Nephron (organoid): ENCODE data around the gene WNT4.

Experiments
- H3K27ac Mint-ChIP-seq, 3 experiments: 2 replicates each; pipeline ENCODE4 v1.8.0; 2020; ENCODE audit warnings: mixed read lengths in 3 of 3, mild to moderate bottlenecking in 2 of 3, moderate library complexity in 1 of 3
- H3K27me3 Mint-ChIP-seq: 2 replicates; pipeline ENCODE4 v1.8.0; 2021; ENCODE audit warnings: low read depth, mild to moderate bottlenecking, moderate library complexity, mixed read lengths
- H3K36me3 Mint-ChIP-seq: 2 replicates; pipeline ENCODE4 v1.8.0; 2020; ENCODE audit warnings: low read depth, mixed read lengths
- H3K4me1 Mint-ChIP-seq: 2 replicates; pipeline ENCODE4 v1.8.0; 2020; ENCODE audit warnings: mixed read lengths
- H3K4me3 Mint-ChIP-seq, 3 experiments: 2 replicates each; pipeline ENCODE4 v1.8.0; 2020; ENCODE audit warnings: mild to moderate bottlenecking in 3 of 3, mixed read lengths in 3 of 3, moderate library complexity in 2 of 3
- H3K9me3 Mint-ChIP-seq: 2 replicates; pipeline ENCODE4 v1.8.0; 2020; ENCODE audit warnings: mixed read lengths
- TF ChIP-seq, protein P1 (sequence below), 3 experiments: fragments of 200-600 bp; sonication (generic); IDR thresholded peaks; one replicate each; pipeline ENCODE4 v1.5.0; 2021; ENCODE audit warnings: antibody characterized with exemption in 3 of 3; ENCODE audit not compliant: unreplicated experiment in 3 of 3

WNT4 gene

DNA sequence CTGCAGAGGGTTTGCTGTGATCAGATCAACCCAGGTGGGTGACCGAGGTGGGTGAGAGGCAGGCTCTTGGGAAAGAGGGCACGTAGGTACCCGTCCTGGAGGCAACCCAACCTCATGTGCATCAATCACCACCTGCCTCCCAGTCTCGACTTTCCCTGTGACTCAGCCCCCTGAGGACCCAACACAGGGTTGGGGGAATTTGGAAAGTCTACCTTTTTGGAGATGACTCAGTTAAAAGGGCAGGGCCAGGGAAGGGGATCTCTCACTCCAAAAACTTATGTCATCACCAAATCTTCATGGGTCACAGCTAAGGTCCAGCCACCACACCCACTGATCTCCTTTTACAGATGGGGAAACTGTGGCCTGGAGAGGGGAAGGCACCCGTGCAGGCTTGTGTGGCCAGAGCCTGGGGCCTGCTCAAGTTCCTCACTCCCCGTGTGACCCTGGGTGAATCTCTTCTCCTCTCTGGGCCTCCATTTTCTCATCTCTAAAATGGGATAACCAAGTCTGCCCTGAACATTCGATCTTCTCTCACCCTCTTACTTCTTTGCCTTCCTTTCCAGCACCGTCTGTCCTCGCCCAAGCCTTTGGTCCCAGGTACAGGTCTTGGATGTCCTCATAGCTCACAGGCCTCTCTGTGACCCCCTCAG is 34.6 kb upstream of the WNT4 start:
- Mint-ChIP-seq H3K9me3 (peaks cover 4% of the 10 kb centered on the region), H3K36me3 (no peaks in the 10 kb centered on the region), H3K4me3 (no peak overlapping the region), H3K4me1 (peaks cover 4% of the 10 kb centered on the region), H3K27ac (no peak overlapping the region), H3K27me3 (peaks cover 15% of the 10 kb centered on the region)
- TF ChIP-seq, protein P1, sequence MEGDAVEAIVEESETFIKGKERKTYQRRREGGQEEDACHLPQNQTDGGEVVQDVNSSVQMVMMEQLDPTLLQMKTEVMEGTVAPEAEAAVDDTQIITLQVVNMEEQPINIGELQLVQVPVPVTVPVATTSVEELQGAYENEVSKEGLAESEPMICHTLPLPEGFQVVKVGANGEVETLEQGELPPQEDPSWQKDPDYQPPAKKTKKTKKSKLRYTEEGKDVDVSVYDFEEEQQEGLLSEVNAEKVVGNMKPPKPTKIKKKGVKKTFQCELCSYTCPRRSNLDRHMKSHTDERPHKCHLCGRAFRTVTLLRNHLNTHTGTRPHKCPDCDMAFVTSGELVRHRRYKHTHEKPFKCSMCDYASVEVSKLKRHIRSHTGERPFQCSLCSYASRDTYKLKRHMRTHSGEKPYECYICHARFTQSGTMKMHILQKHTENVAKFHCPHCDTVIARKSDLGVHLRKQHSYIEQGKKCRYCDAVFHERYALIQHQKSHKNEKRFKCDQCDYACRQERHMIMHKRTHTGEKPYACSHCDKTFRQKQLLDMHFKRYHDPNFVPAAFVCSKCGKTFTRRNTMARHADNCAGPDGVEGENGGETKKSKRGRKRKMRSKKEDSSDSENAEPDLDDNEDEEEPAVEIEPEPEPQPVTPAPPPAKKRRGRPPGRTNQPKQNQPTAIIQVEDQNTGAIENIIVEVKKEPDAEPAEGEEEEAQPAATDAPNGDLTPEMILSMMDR (IDR thresholded peaks at IDR 0.05; ENCODE audit: unreplicated experiment in 3 of 3), result no peak

DNA sequence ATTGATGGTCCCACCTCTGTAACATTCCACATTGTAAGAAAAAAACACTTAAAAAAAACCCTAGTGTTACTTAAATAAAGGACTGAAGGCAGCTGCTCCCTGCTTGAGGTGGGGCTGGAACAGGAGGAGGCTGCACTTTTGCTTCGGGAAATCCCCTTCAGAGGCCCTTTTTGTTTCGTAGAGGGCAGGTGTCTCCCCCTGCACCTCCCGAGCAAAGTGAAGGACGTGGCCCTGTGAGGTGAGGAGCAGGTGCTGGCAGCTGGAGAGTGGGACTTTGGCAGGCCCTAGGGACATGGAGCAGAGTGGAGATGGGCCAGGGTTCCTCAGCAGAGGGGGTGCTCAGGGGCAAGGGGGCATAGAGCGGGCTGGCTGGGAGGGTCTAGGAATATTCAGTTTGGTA is 33.4 kb upstream of the WNT4 start:
- TF ChIP-seq, protein P1 (IDR thresholded peaks at IDR 0.05; ENCODE audit: unreplicated experiment in 3 of 3), result no peak
- Mint-ChIP-seq H3K4me1 (no peaks in the 10 kb centered on the region), H3K27me3 (peaks cover 5% of the 10 kb centered on the region), H3K9me3 (peaks cover 4% of the 10 kb centered on the region), H3K36me3 (no peaks in the 10 kb centered on the region), H3K4me3 (no peak overlapping the region), H3K27ac (no peak overlapping the region)

DNA sequence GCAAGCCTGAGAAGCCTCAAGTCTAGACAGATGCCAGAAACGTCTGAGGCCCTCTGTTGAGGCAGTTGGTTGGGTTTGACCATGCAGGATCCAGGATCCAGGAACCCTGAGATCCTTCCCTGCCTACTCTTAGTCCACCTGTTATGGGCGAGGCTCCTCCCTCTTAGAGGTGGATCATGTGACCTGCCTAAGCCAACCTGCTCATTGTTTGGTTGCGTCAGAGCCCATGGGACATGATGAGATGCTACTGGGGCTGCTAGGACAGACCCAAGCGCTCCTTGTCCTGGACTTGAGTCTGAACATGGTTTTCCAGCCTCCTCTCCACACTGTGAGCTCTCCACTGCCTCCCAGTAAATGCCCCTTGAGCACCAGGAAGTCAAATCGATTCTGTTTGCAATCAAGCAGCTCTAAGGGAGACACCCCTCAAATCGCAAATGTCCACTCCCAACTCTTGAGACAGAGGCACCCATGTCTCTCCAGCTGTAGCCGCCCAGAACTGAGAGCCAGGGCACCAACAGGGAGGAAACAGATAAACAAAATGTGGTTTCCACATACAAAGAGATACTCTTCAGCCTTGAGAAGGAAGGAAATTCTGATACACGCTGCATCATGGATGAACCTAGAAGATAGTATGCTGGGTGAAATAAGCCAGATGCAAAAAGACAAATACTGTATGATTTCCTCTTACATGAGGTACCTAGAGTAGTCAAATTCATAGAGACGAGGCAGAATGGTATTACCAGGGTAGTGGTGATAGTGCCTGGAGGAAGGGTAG is 31.7 kb upstream of the WNT4 start:
- no peak overlapping the region for H3K4me3 Mint-ChIP-seq
- no peaks in the 10 kb centered on the region for H3K4me1 Mint-ChIP-seq

DNA sequence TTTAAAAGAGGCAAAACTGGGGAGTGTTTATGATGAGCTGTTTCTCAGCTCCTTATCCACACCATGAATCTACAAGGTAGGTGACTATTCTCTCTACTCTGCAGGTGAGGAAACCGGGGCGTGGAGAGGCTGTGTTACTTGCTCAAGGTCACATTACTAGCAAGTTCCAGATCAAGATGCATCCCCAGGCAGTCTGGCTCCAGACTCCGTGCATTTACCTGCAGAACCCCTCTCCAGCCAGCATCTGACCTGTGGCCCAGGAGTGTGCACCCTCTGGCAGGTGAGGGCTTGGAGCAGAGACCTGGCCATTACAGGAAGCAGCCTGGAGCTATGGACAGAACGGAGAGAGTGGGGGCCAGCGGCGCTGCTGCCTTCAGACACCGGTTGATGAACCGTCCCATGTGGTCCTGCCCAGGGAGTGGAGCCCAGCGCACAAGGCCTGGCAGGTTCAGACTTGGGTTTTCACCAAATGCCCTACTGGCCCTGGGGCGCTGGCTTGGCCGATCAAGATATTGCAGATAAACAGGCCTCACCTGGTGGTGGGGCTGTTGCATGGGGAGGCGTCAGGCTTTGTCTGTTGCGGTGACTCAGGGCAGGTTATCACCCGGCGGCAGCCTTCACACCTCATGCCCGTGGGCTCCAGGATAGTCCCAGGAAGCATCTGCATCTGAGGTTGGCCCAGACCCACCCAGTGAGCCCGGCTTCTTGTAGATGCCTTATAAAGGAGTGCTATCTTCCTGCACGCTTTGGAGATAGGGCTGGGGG is 29.2 kb upstream of the WNT4 start:
- Mint-ChIP-seq H3K9me3 (no peaks in the 10 kb centered on the region), H3K36me3 (no peaks in the 10 kb centered on the region), H3K4me3 (no peak overlapping the region), H3K27ac (no peak overlapping the region), H3K4me1 (no peaks in the 10 kb centered on the region), H3K27me3 (peaks cover 18% of the 10 kb centered on the region)
- TF ChIP-seq, protein P1 (IDR thresholded peaks at IDR 0.05; ENCODE audit: unreplicated experiment in 3 of 3), result no peak

More for the DNA sequence above, 31.7 kb upstream of the WNT4 start:
- Mint-ChIP-seq H3K27me3 (peaks cover 11% of the 10 kb centered on the region), H3K36me3 (no peaks in the 10 kb centered on the region), H3K27ac (no peak overlapping the region), H3K9me3 (peaks cover 2% of the 10 kb centered on the region)
- TF ChIP-seq, protein P1 (IDR thresholded peaks at IDR 0.05; ENCODE audit: unreplicated experiment in 3 of 3), result no peak

DNA sequence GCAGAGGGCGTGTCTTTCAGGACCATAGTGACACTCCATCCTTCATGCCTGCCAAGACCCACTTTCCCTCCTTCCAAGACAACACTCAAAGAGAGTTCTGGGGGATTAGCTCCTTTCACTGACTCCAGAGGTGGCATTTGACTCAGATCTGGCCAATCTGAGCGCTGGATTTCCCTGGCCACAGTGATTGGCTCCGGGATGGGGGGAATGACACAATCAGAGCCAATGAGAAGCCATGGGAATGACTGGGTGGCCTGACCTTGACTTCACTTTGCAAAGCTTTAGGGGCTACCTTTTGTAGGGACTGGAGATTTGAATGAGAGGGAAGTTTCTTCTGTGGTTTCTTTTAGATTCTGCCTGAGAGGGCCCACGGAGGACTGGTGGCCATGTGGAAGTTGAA is 26.9 kb upstream of the WNT4 start:
- H3K4me3 Mint-ChIP-seq, result no peak overlapping the region
- H3K4me1 Mint-ChIP-seq, result no peaks in the 10 kb centered on the region

More for the DNA sequence above, 26.9 kb upstream of the WNT4 start:
- Mint-ChIP-seq H3K36me3 (no peaks in the 10 kb centered on the region), H3K27me3 (peaks cover 15% of the 10 kb centered on the region), H3K27ac (no peak overlapping the region), H3K9me3 (no peaks in the 10 kb centered on the region)
- TF ChIP-seq, protein P1 (IDR thresholded peaks at IDR 0.05; ENCODE audit: unreplicated experiment in 3 of 3), result no peak
